Measurements from ENCODE around the gene COG4.
"Not testable (repeated sequence)": the region's sequence is repeated elsewhere in the genome, so short reads cannot be mapped to it uniquely, and the experiment has no call there.

COG4 gene

DNA sequence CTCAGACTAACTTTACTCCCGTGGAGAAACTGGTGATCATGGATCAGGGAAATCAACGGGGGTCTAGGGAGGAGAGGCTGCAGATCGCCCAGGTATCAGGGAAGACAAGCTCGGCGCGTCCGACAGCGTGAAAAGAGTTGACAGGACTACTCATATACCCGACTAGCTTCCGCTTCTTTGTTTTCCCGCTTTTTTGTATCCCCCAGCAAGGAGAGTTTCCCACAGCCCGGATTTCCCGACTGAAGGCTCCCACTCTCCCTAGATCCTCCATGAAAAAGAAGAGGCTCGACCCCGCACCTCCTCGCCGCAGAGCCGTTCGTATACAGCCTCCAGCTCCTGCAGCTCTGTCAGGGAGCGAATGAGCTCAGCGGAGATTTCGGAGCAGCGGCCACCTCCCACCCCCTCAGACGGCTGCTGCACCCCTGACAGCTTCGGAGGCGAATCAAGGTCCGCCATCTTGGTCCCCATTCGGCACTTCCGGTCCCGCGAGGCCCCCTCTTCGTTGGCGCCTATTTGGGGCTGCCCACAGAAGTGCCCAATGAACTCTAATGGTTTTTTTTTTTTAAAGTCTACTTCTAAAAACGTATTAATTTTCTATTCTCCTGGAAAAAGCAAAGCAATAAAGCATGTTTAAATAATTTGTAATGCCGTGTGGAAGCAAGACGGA is at the start of gene COG4:
Gene COG4 (minus strand): TSS at position 479 of the 667 bp plus-strand sequence. CDS start 11 bp downstream, at position 468.
- peak; percentile 90 for DNase-seq

DNA sequence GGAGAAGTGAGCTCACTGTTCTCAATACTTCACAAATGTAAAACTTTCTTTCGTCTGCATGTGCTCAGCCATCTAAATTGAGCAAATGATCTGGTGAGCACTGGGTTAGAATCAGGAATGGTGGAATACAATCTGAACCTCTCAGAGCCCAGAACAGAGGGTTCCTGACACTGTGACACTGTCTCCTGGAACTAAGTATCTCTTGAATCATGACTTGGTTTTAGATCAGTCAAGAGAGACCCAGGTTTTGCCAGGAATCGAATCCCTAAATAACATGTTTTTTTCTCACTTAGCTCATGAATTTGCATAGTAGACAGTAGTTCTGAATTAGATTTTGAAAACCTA is 49.5 kb upstream of the COG4 start:
- DNase-seq = no peak

DNA sequence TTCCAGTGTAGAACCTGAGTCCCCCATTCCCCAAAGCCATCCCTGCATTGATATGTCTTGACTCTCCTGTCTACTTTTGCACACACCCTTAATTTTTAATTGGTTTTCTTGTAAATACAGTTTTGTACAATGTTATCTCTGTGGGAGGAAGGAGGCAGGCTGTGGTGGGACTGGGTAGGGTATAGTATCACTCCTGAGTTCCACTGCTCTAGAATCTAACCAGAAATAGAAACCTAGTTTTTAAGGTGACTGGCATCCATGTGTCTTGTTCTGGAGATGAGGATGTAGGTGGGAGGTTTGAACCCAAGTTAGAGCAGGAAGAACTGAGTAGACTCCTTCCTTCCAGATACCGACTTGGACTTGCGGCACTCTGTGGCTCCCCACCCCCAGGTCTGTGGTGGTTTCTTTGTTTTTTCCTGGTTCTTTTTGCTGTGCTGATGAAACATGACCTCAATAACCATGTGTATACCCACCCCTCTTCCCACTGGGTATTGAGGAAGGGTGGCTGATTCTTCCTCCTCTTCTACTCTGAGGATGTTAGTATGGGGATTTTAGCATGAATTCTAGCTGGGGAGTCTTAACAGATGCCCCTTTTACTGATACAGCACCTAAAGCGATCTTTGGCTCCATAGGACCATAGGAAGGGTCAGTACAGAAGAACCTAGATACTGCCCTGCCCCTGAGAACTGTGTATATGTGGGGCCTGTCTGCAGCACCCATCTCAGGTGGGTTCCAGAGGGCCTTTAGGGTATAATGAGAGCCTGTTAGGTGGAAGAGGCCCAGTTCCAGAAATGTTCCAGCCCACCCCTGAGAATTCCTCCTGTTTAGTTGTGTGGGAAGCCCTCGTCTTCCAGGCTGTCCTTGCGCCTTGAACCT is 48.9 kb upstream of the COG4 start:
- DNase-seq = no peak

DNA sequence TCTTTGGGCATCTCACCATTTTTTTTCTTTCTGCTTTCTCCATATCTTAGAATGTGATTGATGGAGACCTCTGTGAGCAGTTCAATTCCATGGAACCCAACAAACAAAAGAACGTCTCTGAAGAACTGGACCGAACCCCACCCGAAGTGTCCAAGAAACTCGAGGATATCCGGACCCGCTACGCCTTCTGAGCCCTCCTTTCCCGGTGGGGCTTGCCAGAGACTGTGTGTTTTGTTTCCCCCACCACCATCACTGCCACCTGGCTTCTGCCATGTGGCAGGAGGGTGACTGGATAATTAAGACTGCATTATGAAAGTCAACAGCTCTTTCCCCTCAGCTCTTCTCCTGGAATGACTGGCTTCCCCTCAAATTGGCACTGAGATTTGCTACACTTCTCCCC is 48.3 kb upstream of the COG4 start:
- DNase-seq = no peak

DNA sequence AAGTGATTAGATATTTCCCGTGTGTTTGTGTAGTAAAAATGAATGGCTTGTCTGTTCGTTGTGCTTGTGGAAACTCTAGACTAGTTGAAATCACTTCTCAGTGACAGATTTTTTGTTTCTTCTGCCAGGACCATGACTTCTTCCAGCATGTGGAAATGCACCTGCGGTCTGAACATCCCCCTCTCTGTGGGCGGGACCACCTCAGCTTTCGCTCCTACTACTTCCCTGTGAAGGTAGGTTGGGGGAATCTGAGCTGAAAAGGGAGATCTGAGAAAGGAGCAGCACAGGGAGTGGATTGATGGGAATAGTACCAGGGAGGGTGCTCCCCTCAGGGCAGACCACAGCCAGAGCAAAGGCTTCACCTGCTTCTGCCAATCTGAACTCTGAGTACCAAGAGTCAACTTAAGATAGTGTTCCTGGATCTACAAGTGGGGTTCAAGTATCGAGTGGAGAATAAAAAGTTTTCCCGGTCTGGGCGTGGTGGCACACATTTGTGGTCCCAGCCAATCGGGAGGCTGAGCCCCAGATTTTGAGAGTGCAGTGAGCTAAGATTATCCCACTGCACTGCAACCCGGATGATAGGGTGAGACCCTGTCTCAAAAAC is 47.7 kb upstream of the COG4 start:
- no peak for DNase-seq

DNA sequence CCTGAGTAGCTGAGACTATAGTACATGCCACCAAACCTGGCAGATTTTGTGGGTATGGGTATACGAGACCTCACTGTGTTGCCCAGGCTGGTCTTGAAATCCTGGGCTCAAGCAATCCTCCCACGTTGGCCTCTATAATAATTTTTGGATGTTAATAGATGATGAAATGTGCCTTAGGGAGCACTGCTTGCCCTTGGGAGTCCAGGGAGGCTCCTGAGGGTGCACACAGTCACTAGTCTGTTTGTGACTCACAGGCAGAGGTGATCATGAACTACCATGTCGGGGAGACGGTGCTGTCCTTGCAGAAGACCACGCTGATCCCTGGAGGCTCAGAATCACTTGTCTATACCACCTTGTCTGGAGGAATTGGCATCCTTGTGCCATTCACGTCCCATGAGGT is 46.4 kb upstream of the COG4 start:
- no peak for DNase-seq

DNA sequence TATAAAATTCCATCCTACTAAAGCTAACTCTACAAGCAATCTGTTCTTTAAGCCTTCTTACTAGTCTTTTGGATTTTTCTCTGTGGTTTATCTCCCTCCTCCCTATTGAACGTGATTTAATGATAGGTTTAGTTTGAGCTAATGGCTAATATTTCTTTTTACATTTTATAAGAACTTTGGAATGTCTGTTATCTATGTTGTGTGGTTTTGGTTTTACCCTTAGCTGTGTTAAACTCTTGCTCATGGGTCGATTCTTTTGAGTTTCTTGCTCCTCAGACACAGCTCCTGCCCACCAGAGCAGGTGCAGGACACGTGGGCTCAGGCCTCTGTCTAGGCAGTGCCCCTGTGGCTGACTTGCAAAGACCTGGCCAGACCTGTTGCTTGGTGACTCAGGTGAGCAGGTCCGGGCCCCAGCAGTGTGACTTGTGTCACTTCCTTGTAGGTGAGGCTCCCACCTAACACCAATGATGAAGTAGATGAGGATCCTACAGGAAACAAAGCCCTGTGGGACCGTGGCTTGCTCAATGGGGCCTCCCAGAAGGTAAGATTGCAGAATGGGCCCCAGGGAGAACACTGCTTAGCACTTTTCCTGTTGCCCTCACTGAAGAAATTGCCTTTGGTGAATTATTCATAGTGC is 45.4 kb upstream of the COG4 start:
- no peak for DNase-seq

DNA sequence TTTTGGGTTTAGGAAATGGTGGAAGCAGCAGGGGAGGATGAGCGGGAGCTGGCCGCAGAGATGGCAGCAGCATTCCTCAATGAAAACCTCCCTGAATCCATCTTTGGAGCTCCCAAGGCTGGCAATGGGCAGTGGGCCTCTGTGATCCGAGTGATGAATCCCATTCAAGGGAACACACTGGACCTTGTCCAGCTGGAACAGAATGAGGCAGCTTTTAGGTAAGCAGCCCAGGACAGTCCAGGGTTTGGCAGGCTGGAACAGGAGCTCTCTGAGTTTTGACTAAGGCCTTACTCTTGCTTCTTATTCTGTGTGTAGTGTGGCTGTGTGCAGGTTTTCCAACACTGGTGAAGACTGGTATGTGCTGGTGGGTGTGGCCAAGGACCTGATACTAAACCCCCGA is 41.7 kb upstream of the COG4 start:
- no peak for DNase-seq

DNA sequence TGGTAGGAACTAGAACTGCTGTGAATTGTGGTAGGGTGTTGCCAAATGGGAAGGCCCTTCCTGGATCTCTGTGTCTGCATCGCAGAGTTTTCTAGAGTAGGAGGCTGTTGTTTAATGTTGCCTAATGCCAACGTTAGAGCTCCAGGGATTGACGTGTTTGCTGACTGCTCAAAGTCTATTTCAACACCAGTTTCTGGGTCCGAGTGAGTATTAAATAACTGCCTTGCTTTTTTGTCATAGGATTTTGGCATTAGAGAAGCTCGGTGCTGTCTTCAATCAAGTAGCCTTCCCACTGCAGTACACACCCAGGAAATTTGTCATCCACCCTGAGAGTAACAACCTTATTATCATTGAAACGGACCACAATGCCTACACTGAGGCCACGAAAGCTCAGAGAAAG is 40.3 kb upstream of the COG4 start:
- DNase-seq = no peak

DNA sequence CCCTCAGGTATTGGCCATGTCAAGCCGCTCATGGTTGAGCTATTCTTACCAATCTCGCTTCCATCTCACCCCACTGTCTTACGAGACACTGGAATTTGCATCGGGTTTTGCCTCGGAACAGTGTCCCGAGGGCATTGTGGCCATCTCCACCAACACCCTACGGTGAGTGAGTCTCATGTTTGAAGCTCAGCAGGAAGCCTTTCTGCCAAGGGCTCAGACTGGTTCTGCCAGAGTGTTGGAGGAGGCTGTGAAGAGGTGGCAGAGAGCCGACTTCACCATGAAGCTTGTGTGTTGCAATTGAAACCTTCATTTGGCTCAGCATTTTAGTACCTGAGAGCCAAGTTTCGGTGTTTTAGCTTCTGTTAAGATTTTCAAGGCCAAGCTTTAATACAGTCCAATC is 38.3 kb upstream of the COG4 start:
- DNase-seq = no peak

DNA sequence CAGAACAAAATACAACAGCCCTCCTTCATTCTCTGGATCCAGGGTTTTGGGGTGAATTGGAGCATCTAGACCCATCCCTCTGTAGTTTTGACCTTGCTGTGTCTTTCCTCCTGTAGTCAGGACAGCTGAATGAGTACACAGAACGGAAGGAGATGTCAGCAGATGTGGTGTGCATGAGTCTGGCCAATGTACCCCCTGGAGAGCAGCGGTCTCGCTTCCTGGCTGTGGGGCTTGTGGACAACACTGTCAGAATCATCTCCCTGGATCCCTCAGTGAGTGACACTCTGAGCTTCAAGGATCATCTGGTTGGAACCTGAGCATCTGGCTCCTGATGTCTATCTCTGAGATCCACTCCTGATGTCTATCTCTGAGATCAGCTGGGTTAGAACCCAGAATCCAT is 32.7 kb upstream of the COG4 start:
- no peak for DNase-seq

DNA sequence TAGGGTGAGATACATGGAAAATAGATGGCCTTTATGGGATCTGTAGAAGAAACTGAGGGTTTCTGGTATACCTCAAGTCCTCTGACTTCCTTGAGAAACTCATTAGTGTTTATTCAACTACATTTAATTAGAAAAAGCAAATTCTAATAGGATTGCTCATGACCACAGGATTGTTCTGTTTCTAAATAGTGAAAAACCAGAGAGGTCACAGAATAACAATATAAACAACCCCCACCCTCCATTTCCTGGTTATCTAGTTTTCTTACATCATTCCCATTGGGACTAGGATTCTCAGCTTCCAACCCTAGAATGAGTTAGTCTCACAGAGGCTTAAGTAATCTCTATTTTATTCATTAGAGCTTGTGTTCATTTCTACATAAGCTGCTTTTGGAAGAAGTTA is 30.3 kb upstream of the COG4 start:
- no peak for DNase-seq

DNA sequence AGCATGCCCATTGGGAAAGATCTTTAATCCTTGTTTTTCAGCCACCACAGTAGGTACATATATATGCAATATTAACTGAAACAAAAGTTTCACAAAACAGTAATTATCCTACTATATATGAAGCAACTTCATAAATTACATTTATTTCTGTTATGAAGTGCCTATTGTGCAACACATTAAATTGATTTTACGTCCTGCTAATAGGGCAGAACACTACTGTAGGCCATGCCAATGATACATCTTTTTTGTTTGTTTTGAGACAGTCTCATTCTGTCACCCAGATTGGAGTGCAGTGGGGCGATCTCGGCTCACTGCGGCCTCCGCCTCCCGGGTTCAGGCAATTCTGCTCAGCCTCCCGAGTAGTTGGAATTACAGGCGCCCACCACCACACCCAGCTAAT is 29.3 kb upstream of the COG4 start:
- DNase-seq = no peak

DNA sequence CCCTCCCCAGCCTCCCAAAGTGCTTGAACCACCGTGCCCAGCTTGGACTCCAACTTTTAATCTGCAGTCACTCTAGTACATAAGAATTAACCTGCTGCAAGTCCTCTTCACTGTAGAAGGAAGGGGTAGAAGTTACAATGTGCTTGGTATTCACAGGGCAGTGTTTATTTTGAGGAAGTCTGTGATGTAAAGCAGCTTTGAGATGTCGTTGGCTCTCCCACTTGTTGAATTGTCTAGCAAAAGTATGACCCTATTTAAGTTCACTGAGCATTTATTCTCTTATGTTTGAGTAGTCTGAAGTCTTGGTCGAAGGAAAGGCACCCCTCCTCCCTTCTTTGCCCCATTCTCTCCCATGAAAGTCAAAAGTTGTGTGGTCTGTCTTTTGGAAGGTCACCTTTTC is 28.4 kb upstream of the COG4 start:
- DNase-seq = no peak

DNA sequence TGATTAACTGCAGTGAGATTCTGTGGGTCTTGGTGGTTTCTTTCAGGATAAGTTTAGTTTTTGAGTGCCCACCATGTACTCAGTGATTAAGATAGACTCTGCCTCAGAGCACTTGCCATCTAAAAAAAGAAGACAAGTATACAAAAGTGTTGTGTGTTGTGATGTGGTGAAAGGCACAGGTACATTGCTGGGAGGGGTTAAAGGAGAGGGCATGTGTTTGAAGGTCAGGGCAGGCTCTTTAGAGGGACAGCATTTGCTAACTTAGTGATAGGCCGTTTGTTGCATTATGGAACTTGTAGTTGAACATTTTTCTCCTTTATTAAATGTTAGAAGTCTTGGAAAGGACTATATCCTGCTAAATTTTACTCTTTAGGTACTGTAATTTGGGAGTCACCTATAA is 26.7 kb upstream of the COG4 start:
- DNase-seq = no peak

DNA sequence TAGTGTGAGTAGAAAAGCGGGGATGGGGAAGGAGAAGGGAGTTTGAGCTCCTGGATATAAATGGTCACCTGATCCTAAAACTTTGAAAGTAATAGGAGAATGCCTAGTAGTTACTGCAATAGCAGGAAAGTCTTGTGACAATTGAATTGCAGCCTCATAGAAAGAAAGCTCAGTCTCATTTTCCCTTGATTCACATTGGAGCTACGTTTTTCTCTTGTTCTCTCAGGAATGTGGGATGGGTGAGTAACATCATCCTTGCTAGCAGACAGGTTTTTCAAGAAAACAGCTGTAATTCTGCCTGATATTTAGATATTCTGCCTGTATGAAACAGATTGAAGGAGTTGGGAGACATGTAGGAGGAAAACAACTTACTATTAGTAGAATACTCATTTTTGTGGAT is 25.6 kb upstream of the COG4 start:
- DNase-seq = no peak

DNA sequence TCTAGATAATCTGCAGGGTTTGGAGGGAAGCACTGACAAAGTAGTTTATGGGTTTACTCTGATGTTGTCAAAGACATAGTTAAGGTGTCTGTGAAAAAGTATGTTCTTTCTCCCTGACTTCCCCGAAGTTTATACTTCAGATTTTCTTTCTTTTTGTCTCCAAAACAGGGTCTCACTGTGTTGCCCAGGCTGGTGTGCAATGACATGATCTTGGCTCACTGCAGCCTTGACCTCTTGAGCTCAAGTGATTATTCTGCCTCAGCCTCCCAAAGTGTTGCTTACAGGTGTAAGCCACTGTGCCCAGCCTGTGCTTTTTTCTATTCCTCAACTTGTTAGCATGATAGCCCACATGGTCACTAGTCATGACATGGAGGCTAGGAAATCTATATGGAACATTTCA is 21.2 kb upstream of the COG4 start:
- DNase-seq = no peak

DNA sequence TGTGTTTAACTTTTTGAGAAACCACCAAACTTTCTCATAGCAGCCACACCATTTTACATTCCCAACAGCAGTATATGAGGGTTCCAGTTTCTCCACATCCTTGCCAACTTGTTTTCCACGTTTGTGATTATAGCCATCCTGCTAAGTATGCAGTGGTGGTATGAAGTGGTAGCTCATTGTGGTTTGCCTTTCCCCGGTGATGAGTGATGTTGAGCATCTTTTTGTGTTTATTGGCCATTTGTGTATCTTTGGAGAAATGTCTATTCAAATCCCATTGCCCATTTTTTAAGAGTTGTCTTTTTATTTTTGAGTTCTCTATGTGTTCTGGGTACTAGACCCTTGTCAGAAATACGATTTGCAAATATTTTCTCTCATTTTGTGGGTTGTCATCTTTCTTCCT is 17.6 kb upstream of the COG4 start:
- DNase-seq = no peak

DNA sequence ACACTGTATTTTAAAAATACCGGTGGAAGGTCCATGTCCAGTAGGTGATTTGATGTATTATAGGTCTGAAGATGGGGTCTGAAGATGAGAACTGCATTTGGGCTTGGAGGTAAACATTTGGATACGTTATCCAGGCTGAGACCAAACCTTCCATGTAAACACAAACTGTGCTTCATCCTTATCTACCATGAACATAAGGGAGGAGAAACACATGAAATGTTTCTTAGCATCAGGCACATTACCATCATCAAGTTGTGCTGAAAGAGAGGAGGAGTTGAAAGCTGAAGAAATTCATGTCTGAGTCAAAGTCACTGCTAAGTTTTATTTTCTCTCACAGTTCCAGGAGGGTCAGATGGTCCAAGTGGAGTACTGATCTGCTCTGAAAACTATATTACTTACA is 11.6 kb upstream of the COG4 start:
- no peak for DNase-seq

DNA sequence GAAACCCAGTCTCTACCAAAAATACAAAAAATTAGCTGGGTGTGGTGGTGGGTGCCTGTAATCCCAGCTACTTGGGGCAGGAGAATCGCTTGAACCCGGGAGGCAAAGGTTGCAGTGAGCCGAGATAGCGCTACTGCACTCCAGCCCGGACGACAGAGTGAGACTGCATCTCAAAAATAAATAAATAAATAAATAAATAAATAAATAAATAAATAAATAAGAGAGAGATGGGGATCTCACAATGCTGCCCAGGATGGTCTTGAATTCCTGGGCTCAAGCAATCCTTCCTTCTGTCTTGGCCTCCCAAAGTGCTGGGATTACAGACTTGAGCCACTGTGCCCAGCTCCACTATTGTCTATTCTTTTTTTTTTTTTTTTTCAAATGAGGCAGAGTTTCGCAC is 6.6 kb upstream of the COG4 start:
- not testable (repeated sequence) for DNase-seq

DNA sequence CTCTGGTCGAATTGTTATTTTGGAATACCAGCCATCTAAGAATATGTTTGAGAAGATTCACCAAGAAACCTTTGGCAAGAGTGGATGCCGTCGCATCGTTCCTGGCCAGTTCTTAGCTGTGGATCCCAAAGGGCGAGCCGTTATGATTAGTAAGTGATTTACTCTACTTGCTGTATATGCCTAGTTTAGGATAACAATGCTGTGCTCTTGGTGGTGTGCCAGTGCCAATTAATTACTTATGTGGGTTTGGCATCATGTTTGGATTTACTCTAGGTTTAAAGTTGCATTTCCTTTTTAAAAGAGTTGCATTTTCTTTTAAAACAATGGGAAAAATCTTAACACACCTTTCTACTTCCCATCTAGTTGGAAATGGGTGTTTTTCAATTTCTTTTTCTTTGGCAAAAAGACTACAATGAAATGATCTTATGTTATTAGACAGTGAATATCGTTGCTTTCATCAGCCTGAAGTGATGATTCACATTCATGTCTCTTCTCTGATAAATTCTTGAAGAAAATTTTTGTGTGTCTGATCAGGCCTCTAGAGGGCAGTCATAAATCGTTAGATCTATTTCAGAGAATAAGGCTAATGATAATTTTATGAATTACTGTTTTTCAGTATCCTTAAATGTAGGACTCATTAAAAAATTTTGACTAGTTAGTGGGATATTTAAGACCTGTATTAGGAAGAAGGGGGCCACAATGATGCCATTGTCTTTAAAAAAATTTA is 5.9 kb upstream of the COG4 start:
- peak; percentile 61 for DNase-seq

DNA sequence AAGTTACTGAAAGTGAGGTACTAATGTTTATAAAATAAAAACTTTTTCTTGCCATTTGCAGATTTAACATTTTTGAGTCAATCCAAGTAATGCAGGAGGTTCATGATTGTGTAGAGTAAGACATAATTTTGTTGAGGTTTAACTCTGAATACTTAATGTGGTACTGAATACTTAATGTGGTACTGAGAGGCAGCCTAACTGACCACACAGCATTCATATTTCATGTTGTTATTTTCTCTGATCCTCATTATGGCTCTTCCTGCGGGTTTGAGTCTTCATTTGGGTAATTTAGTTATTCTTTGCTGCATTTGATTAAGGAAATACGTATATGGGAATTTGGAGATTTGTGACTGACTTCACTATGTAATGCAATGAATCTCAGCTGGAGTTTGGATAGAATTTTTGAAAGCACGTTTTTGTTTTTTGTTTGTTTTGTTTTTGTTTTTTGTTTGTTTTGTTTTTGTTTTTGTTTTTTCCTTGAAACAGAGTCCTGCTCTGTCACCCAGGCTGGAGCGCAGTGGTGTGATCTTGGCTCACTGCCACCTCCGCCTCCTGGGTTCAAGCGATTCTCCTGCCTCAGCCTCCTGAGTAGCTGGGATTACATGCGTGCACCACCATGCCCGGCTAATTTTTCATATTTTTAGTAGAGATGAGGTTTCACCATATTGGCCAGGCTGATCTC is 4.1 kb upstream of the COG4 start:
- DNase-seq = no peak

DNA sequence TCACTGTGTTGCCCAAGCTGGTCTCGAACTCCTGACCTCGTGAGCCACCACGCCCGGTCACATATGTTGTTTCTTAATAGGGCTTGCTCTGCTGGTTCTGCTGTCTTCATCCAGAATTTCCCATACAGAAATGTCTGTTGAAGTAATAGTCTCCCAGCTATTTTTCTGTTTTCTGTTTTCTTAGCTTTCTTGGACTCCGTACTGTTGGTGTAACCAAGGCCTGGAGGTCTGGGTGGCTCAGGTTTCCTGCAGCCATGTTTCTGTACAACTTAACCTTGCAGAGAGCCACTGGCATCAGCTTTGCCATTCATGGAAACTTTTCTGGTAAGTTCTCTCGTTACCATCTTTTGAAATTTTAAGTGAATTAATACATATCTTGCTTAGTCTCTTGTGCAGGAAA is 3.0 kb upstream of the COG4 start:
- DNase-seq = no peak
